ENCODE results near the gene TXNRD2. TPM values are rescaled to one million over a fixed set of nuclear protein-coding genes. Genes with fewer than 3 reads are reported as not detected.

The TXNRD2 gene
- total and polyA plus RNA-seq, 10 of the 15 experiments (the other 5 are each of a cell fraction or from before 2014, with no cell fraction given), result 1.6 to 26.0 (median 13.9) TPM

GRCh38 chr22:19904174-19904856, 37.3 kb downstream of the TXNRD2 start (continued):
- TF ChIP-seq ZBTB4 (CRISPR knock-in tag; IDR thresholded peaks at IDR 0.05) (no peak), YBX1 (IDR thresholded peaks at IDR 0.05) (no peak), ZSCAN29 (IDR thresholded peaks at IDR 0.05) (no peak), ZNF384 (IDR thresholded peaks at IDR 0.05; ENCODE audit: borderline replicate concordance, low read depth, low read length) (no peak), ZZZ3 (IDR thresholded peaks at IDR 0.05; ENCODE audit: control insufficient read depth, insufficient read length, low read depth) (no peak), MYC (IDR thresholded peaks at IDR 0.05; ENCODE audit: insufficient read depth, insufficient read length, insufficient replicate concordance, low read length, severe bottlenecking) (no peak), TARDBP (IDR thresholded peaks at IDR 0.05; ENCODE audit: borderline replicate concordance) (no peak), NRF1 (conservative IDR thresholded peaks at IDR 0.05; ENCODE audit: low read depth, low read length) (no peak)
- TF ChIP-seq, protein P1, sequence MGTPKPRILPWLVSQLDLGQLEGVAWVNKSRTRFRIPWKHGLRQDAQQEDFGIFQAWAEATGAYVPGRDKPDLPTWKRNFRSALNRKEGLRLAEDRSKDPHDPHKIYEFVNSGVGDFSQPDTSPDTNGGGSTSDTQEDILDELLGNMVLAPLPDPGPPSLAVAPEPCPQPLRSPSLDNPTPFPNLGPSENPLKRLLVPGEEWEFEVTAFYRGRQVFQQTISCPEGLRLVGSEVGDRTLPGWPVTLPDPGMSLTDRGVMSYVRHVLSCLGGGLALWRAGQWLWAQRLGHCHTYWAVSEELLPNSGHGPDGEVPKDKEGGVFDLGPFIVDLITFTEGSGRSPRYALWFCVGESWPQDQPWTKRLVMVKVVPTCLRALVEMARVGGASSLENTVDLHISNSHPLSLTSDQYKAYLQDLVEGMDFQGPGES (IDR thresholded peaks at IDR 0.05), result no peak
